Measurements from ENCODE around the gene SLC5A2.
"Not testable (repeated sequence)": the region's sequence is repeated elsewhere in the genome, so short reads cannot be mapped to it uniquely, and the experiment has no call there.

DNA sequence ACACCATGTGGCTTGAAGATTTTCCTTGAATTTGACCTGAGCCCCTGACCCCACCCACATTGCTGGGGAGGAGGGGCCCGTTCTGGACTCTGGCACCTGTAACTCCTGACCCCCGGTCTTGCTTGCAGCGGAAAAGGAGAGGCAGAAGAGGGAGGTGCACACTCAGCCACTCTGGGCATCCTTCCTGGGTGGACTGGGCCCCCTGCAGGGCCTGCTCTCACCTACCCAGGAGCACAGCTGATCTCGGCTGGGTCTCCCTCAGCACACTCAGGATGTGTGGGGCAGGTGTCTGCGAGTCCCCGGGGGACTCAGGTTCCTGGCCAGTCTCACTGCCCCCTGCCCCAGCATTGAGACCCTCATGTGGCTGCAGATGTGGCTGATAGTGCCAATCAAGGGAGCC, 40.8 kb downstream of the SLC5A2 start:
- not testable (repeated sequence) for TF ChIP-seq CTCF (IDR thresholded peaks at IDR 0.05); POLR2A (IDR thresholded peaks at IDR 0.05; ENCODE audit: low read depth); POLR2AphosphoS5 (IDR thresholded peaks at IDR 0.05); EP300 (IDR thresholded peaks at IDR 0.05)
